ENCODE results near the gene ACTA2.

DNA sequence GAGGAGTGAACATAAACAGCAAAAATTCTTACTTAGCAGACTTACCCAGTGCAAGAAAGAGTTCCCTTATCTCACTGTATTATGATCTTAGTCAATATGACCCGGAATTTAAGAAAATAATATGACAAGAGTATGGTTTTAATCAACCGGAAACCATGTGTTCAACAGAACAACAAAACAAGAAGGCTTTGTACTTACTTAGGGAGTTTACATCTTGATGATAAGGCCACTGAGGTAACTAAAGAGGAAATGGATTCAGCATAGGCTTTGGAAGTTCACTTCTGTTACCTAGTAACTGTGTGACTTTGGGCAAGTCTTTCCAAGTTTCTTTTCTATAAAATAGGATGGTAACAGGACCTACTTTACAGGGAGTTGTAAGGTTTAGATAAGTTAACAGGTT lies 30.6 kb upstream of the ACTA2 start:
- no peak for TF ChIP-seq CTCF (conservative IDR thresholded peaks at IDR 0.05 in 1 of 2, IDR thresholded peaks at IDR 0.05 in 1 of 2; ENCODE audit: low read depth in 1 of 2, low read length in 2 of 2)
- no peak for TF ChIP-seq EZH2 (IDR thresholded peaks at IDR 0.05; ENCODE audit: low read length, missing control alignments)

Measured in fibroblast of lung (primary cell).